ENCODE data around the gene ELFN1. TPM values are rescaled to one million over a fixed set of nuclear protein-coding genes. Genes with fewer than 3 reads are reported as not detected.

ELFN1 gene
- polyA plus RNA-seq, 1 donor (not counting 4 experiments of a cell fraction or from before 2014, with no cell fraction given): 0.03 TPM

DNA sequence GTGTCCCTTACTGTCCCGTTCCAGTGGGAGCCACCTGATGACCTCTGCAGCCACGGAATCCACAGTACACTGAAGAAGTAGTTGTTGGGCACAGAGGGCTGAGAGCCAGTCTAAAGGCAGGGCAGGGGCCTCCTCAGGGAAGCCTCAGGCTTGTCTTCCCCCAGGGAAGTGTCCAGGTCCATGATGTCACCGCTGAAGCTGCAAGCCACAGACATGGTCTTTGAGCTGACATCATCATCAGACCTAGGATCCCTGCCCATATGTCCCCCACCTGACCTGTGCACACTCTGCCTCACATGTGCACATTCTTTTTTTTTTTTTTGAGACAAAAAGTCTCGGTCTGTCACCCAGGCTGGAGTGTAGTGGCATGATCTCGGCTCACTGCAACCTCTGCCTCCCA, 38.4 kb upstream of the ELFN1 start:
- Histone ChIP-seq H3K4me3 (ENCODE audit: control insufficient read depth in 2 of 3, extremely low read depth in 1 of 3, insufficient read depth in 2 of 3, low read depth in 1 of 3, low read length in 3 of 3) (no peak overlapping the region), H3K4me2 (ENCODE audit: control insufficient read depth, extremely low read depth, insufficient read depth, low read depth, low read length) (no peak overlapping the region), H3K79me2 (ENCODE audit: control insufficient read depth, insufficient read depth, low read length) (no peaks in the 10 kb centered on the region), H3K9me3 (ENCODE audit: control insufficient read depth, low read depth, low read length) (no peaks in the 10 kb centered on the region), H3K36me3 (ENCODE audit: control insufficient read depth in 2 of 2, extremely low read depth in 1 of 2, insufficient read depth in 2 of 2, low read length in 2 of 2) (no peaks in the 10 kb centered on the region), H3K9me1 (ENCODE audit: control insufficient read depth, extremely low read depth, insufficient read depth, low read length) (no peaks in the 10 kb centered on the region), H3K4me1 (ENCODE audit: control insufficient read depth, extremely low read depth, insufficient read depth, low read length) (no peaks in the 10 kb centered on the region), H3K9ac (ENCODE audit: control insufficient read depth, extremely low read depth, insufficient read depth, low read length) (no peak overlapping the region), H2AFZ (ENCODE audit: control insufficient read depth, low read length) (no peak overlapping the region), H3K27ac (ENCODE audit: control insufficient read depth, insufficient read depth, low read length) (no peak overlapping the region), H3K27me3 (ENCODE audit: control insufficient read depth, extremely low read depth, insufficient read depth, low read length) (no peaks in the 10 kb centered on the region), H4K20me1 (ENCODE audit: control insufficient read depth, extremely low read depth, insufficient read depth, low read length) (no peaks in the 10 kb centered on the region)
- dilution Hi-C loops (cut with MboI; ENCODE audit: extremely low pct_ligation_motif_present, low sequenced_read_pairs): no loop called here
- no peak for TF ChIP-seq EZH2 (IDR thresholded peaks at IDR 0.05; ENCODE audit: low read length)
- TF ChIP-seq, protein P1, sequence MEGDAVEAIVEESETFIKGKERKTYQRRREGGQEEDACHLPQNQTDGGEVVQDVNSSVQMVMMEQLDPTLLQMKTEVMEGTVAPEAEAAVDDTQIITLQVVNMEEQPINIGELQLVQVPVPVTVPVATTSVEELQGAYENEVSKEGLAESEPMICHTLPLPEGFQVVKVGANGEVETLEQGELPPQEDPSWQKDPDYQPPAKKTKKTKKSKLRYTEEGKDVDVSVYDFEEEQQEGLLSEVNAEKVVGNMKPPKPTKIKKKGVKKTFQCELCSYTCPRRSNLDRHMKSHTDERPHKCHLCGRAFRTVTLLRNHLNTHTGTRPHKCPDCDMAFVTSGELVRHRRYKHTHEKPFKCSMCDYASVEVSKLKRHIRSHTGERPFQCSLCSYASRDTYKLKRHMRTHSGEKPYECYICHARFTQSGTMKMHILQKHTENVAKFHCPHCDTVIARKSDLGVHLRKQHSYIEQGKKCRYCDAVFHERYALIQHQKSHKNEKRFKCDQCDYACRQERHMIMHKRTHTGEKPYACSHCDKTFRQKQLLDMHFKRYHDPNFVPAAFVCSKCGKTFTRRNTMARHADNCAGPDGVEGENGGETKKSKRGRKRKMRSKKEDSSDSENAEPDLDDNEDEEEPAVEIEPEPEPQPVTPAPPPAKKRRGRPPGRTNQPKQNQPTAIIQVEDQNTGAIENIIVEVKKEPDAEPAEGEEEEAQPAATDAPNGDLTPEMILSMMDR (optimal IDR thresholded peaks at IDR 0.05 in 1 of 3, IDR thresholded peaks at IDR 0.05 in 1 of 3, conservative IDR thresholded peaks at IDR 0.05 in 1 of 3; ENCODE audit: extremely low read depth in 1 of 3, insufficient read depth in 2 of 3, low read length in 3 of 3): no peak
- DNase-seq (ENCODE audit: low read depth, low spot score) (no peak), FAIRE-seq (no peak)

- no peak overlapping the region for H3K9ac ChIP-seq (ENCODE audit: control insufficient read depth, extremely low read depth, insufficient read depth, low read length)
- no peaks in the 10 kb centered on the region for H3K36me3 ChIP-seq (ENCODE audit: control insufficient read depth in 2 of 2, extremely low read depth in 1 of 2, insufficient read depth in 2 of 2, low read length in 2 of 2)
- no peaks in the 10 kb centered on the region for H3K9me3 ChIP-seq (ENCODE audit: control insufficient read depth, low read depth, low read length)
Observed at GRCh38 chr7:1632506-1632905, 37.6 kb upstream of the ELFN1 start.

More at GRCh38 chr7:1632506-1632905, 37.6 kb upstream of the ELFN1 start:
- Histone ChIP-seq H3K4me3 (ENCODE audit: control insufficient read depth in 2 of 3, extremely low read depth in 1 of 3, insufficient read depth in 2 of 3, low read depth in 1 of 3, low read length in 3 of 3) (no peak overlapping the region), H3K9me1 (ENCODE audit: control insufficient read depth, extremely low read depth, insufficient read depth, low read length) (no peaks in the 10 kb centered on the region), H3K4me2 (ENCODE audit: control insufficient read depth, extremely low read depth, insufficient read depth, low read depth, low read length) (no peak overlapping the region), H4K20me1 (ENCODE audit: control insufficient read depth, extremely low read depth, insufficient read depth, low read length) (no peaks in the 10 kb centered on the region), H3K79me2 (ENCODE audit: control insufficient read depth, insufficient read depth, low read length) (no peaks in the 10 kb centered on the region), H3K27me3 (ENCODE audit: control insufficient read depth, extremely low read depth, insufficient read depth, low read length) (no peaks in the 10 kb centered on the region), H3K4me1 (ENCODE audit: control insufficient read depth, extremely low read depth, insufficient read depth, low read length) (no peaks in the 10 kb centered on the region), H3K27ac (ENCODE audit: control insufficient read depth, insufficient read depth, low read length) (no peak overlapping the region), H2AFZ (ENCODE audit: control insufficient read depth, low read length) (no peak overlapping the region)
- dilution Hi-C loops (cut with MboI; ENCODE audit: extremely low pct_ligation_motif_present, low sequenced_read_pairs): no loop called here
- TF ChIP-seq EZH2 (IDR thresholded peaks at IDR 0.05; ENCODE audit: low read length): no peak
- TF ChIP-seq, protein P1 (optimal IDR thresholded peaks at IDR 0.05 in 1 of 3, IDR thresholded peaks at IDR 0.05 in 1 of 3, conservative IDR thresholded peaks at IDR 0.05 in 1 of 3; ENCODE audit: extremely low read depth in 1 of 3, insufficient read depth in 2 of 3, low read length in 3 of 3): no peak
- DNase-seq (ENCODE audit: low read depth, low spot score) (no peak), FAIRE-seq (no peak)

Measured in keratinocyte (primary cell).